MM.1S (cell line): ENCODE measurements around the gene STX7.

ENCODE experiments used
- DNase-seq: peaks from one replicate; pipeline ENCODE4 v3.0.0-alpha.2; 2015
- H2AFZ ChIP-seq: fragments of 300-600 bp; sonication (generic); 2 replicates; pipeline ENCODE4 v1.6.0; 2016; ENCODE audit warnings: antibody characterized with exemption, low read length
- H3F3A ChIP-seq: fragments of 300-600 bp; sonication (generic); 2 replicates; pipeline ENCODE4 v1.6.1; 2016; ENCODE audit warnings: mild to moderate bottlenecking, antibody characterized with exemption, low read length, moderate library complexity, mixed read lengths; ENCODE audit not compliant: insufficient read depth
- H3K27ac ChIP-seq: fragments of 300-600 bp; sonication (generic); 2 replicates; pipeline ENCODE4 v1.5.1; 2016; ENCODE audit warnings: mild to moderate bottlenecking, low read length
- H3K27me3 ChIP-seq: fragments of 300-600 bp; sonication (generic); replicated peaks from 2 replicates; pipeline ENCODE4 v1.6.0; 2016; ENCODE audit warnings: low read length; ENCODE audit not compliant: insufficient read depth
- H3K36me3 ChIP-seq: fragments of 300-600 bp; sonication (generic); replicated peaks from 2 replicates; pipeline ENCODE4 v1.6.1; 2016; ENCODE audit warnings: mild to moderate bottlenecking, low read length, mixed read lengths; ENCODE audit not compliant: insufficient read depth
- H3K4me1 ChIP-seq: fragments of 300-600 bp; sonication (generic); 2 replicates; pipeline ENCODE4 v1.6.1; 2016; ENCODE audit warnings: low read length, mixed read lengths
- H3K4me2 ChIP-seq: fragments of 300-600 bp; sonication (generic); 2 replicates; pipeline ENCODE4 v1.6.0; 2016; ENCODE audit warnings: low read depth, low read length
- H3K4me3 ChIP-seq: fragments of 300-600 bp; sonication (generic); 2 replicates; pipeline ENCODE4 v1.5.1; 2016; ENCODE audit warnings: low read length, mixed read lengths
- H3K79me2 ChIP-seq: fragments of 300-600 bp; sonication (generic); 2 replicates; pipeline ENCODE4 v1.6.1; 2016; ENCODE audit warnings: mixed run types, low read length, mixed read lengths
- H3K9ac ChIP-seq: fragments of 300-600 bp; sonication (generic); 2 replicates; pipeline ENCODE4 v1.6.1; 2016; ENCODE audit warnings: low read length, mixed read lengths
- H3K9me2 ChIP-seq: fragments of 300-600 bp; sonication (generic); replicated peaks from 2 replicates; pipeline ENCODE4 v1.6.1; 2016; ENCODE audit warnings: mild to moderate bottlenecking, low read length, mixed read lengths; ENCODE audit not compliant: insufficient read depth
- H3K9me3 ChIP-seq: fragments of 300-600 bp; sonication (generic); replicated peaks from 2 replicates; pipeline ENCODE4 v1.6.1; 2016; ENCODE audit warnings: mild to moderate bottlenecking, low read length, mixed read lengths; ENCODE audit not compliant: insufficient read depth
- H4K20me1 ChIP-seq: fragments of 300-600 bp; sonication (generic); 2 replicates; pipeline ENCODE4 v1.6.1; 2016; ENCODE audit warnings: mild to moderate bottlenecking, low read length, moderate library complexity, mixed read lengths; ENCODE audit not compliant: insufficient read depth
- EZH2 ChIP-seq: fragments of 300-600 bp; sonication (generic); optimal IDR thresholded peaks from 2 replicates; pipeline ENCODE3; 2017; ENCODE audit warnings: low read depth, mild to moderate bottlenecking, antibody characterized with exemption, low read length, mixed read lengths
- EZH2phosphoT487 ChIP-seq: fragments of 300-600 bp; sonication (generic); IDR thresholded peaks from 2 replicates; pipeline ENCODE4 v1.6.1; 2018; ENCODE audit warnings: antibody characterized with exemption, low read length
- TF ChIP-seq, protein P1 (sequence below): fragments of 300-600 bp; sonication (generic); IDR thresholded peaks from 2 replicates; pipeline ENCODE4 v1.5.1; 2016; ENCODE audit warnings: antibody characterized with exemption, low read length, mixed read lengths

The STX7 gene

DNA sequence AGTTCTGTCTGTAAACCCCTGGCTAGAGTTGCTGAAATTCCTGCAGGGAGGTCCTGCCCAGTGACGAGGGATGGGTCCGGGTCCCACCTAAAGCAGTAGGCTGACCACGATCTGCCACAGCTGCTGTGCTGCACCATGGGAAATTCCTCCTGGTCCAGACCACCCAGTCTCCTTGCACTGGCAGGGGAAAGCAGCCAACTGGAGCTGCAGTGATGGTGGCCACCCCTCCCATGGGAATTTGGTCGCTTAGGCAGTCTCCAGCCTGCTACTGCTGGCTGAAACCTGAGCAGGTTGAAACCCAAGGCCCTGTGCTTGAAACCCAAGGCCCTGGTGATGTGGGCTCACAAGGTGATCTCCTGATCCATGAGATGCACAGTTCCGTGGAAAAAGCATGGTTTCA lies 87.7 kb downstream of the STX7 start:
- Histone ChIP-seq H3K4me1 (no peaks in the 10 kb centered on the region), H4K20me1 (no peaks in the 10 kb centered on the region), H3K9me2 (no peaks in the 10 kb centered on the region), H3K36me3 (no peaks in the 10 kb centered on the region), H3K9me3 (no peaks in the 10 kb centered on the region), H3K79me2 (no peaks in the 10 kb centered on the region), H3F3A (no peaks in the 10 kb centered on the region), H3K27ac (no peak overlapping the region), H3K4me3 (no peak overlapping the region), H3K4me2 (no peak overlapping the region), H3K27me3 (no peaks in the 10 kb centered on the region; the same call in 1 of the 2 replicates), H2AFZ (no peak overlapping the region), H3K9ac (no peak overlapping the region)
- TF ChIP-seq EZH2phosphoT487 (no peak), EZH2 (no peak)
- TF ChIP-seq, protein P1, sequence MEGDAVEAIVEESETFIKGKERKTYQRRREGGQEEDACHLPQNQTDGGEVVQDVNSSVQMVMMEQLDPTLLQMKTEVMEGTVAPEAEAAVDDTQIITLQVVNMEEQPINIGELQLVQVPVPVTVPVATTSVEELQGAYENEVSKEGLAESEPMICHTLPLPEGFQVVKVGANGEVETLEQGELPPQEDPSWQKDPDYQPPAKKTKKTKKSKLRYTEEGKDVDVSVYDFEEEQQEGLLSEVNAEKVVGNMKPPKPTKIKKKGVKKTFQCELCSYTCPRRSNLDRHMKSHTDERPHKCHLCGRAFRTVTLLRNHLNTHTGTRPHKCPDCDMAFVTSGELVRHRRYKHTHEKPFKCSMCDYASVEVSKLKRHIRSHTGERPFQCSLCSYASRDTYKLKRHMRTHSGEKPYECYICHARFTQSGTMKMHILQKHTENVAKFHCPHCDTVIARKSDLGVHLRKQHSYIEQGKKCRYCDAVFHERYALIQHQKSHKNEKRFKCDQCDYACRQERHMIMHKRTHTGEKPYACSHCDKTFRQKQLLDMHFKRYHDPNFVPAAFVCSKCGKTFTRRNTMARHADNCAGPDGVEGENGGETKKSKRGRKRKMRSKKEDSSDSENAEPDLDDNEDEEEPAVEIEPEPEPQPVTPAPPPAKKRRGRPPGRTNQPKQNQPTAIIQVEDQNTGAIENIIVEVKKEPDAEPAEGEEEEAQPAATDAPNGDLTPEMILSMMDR = no peak
- no peak for DNase-seq

- Histone ChIP-seq H2AFZ (no peak overlapping the region), H3K4me3 (no peak overlapping the region), H3K4me1 (no peaks in the 10 kb centered on the region), H3K9ac (no peak overlapping the region), H3K9me2 (no peaks in the 10 kb centered on the region), H3K79me2 (no peaks in the 10 kb centered on the region), H3K4me2 (no peak overlapping the region), H3K36me3 (no peaks in the 10 kb centered on the region), H3K27ac (no peak overlapping the region), H4K20me1 (no peaks in the 10 kb centered on the region), H3F3A (no peaks in the 10 kb centered on the region), H3K27me3 (no peaks in the 10 kb centered on the region; the same call in 1 of the 2 replicates), H3K9me3 (no peaks in the 10 kb centered on the region)
- DNase-seq = no peak
- no peak for TF ChIP-seq EZH2
- TF ChIP-seq, protein P1 = no peak
- no peak for TF ChIP-seq EZH2phosphoT487
These were observed 89.1 kb downstream of the STX7 start for GRCh38 chr6:132423839-132424238.

DNA sequence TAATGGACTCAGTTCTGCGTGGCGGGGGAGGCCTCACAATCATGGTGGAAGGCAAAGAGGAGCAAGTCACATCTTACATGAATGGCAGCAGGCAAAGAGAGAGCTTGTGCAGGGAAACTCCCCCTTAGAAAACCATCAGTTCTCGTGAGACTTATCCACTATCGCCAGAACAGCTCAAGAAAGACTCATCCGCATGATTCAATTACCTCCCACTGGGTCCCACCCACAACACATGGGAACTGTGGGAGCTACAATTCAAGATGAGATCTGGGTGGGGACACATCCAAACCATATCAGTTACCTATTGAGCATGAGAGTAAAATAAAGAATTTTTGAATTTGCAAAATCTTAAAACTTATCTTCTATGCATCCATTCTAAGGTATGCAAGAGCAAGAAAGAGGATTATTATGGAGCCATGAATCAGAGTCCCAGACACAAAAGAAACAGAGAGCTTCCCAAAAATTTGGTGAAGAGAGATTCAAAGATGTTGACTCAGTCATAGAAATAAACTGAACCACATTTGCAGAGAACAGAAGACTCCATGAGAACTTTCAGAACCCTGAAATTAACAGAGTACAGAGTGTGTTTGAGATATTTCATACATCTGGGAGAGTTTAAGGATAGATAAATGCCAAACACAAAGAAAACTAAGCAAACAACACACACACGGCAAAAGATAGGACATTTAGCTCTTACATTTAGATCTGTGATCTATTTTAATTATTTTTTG lies 94.5 kb downstream of the STX7 start:
- H3K27ac ChIP-seq = no peak overlapping the region
- DNase-seq = no peak
- no peaks in the 10 kb centered on the region for H3K36me3 ChIP-seq
- H3K79me2 ChIP-seq = no peaks in the 10 kb centered on the region
- no peaks in the 10 kb centered on the region for H3K4me1 ChIP-seq
- no peak overlapping the region for H2AFZ ChIP-seq
- no peak overlapping the region for H3K9ac ChIP-seq
- no peaks in the 10 kb centered on the region for H3K9me3 ChIP-seq
- no peaks in the 10 kb centered on the region for H3K27me3 ChIP-seq
- H3K4me3 ChIP-seq = no peak overlapping the region
- no peak overlapping the region for H3K4me2 ChIP-seq
- TF ChIP-seq, protein P1 = no peak
- TF ChIP-seq EZH2 (no peak), EZH2phosphoT487 (no peak)
- H3K9me2 ChIP-seq = no peaks in the 10 kb centered on the region
- no peaks in the 10 kb centered on the region for H4K20me1 ChIP-seq
- no peaks in the 10 kb centered on the region for H3F3A ChIP-seq
